Measurements from ENCODE around the gene VWA3A. TPM values are rescaled to one million over a fixed set of nuclear protein-coding genes. Genes with fewer than 3 reads are reported as not detected.

VWA3A gene
- total RNA-seq, 1 experiment from 2014 or later: 0.64 TPM

- CTCF ChIA-PET: no interaction called here
- Histone ChIP-seq H3K36me3 (ENCODE audit: insufficient read depth, low read length, poor library complexity, severe bottlenecking) (no peaks in the 10 kb centered on the region), H3K4me1 (ENCODE audit: insufficient read depth, low read length, poor library complexity, severe bottlenecking) (no peaks in the 10 kb centered on the region), H3K27ac (ENCODE audit: low read depth, low read length, poor library complexity, severe bottlenecking) (no peak overlapping the region), H3K4me3 (ENCODE audit: low read depth, low read length, poor library complexity, severe bottlenecking) (no peak overlapping the region), H3K27me3 (replicated peaks; ENCODE audit: insufficient read depth, low read depth, low read length, poor library complexity) (peaks cover 11% of the 10 kb centered on the region), H3K9me3 (ENCODE audit: low read depth, low read length, poor library complexity, severe bottlenecking) (no peaks in the 10 kb centered on the region)
- DNase-seq (ENCODE audit: low spot score): no peak
- POLR2A ChIA-PET (ENCODE audit: low non-redundant PET): no interaction called here
- no TSS peak for BruUV-seq (replicated peaks)
- intact Hi-C loops (cut with micrococcal nuclease; ENCODE audit: unreplicated experiment): no loop called here
- TF ChIP-seq EZH2 (IDR thresholded peaks at IDR 0.05; ENCODE audit: borderline replicate concordance, low read depth, low read length, poor library complexity, severe bottlenecking) (no peak), CTCF (conservative IDR thresholded peaks at IDR 0.05; ENCODE audit: low read depth, low read length) (no peak)
These were observed 69.1 kb downstream of the VWA3A start for GRCh38 chr16:22161401-22161800.

- intact Hi-C loops (cut with micrococcal nuclease; ENCODE audit: unreplicated experiment): no loop called here
- Histone ChIP-seq H3K27ac (ENCODE audit: low read depth, low read length, poor library complexity, severe bottlenecking) (no peak within 1 kb of the TSS), H3K9me3 (ENCODE audit: low read depth, low read length, poor library complexity, severe bottlenecking) (no peaks in the 10 kb centered on the region), H3K4me1 (ENCODE audit: insufficient read depth, low read length, poor library complexity, severe bottlenecking) (no peaks in the 10 kb centered on the region), H3K36me3 (ENCODE audit: insufficient read depth, low read length, poor library complexity, severe bottlenecking) (no peaks in the 10 kb centered on the region), H3K4me3 (ENCODE audit: low read depth, low read length, poor library complexity, severe bottlenecking) (no peak within 1 kb of the TSS), H3K27me3 (replicated peaks; ENCODE audit: insufficient read depth, low read depth, low read length, poor library complexity) (peaks cover 11% of the 10 kb centered on the region)
- ChIA-PET POLR2A (ENCODE audit: low non-redundant PET) (no interaction called here), CTCF (no interaction called here)
- no TSS peak for BruUV-seq (replicated peaks)
- no peak for DNase-seq (ENCODE audit: low spot score)
- TF ChIP-seq CTCF (conservative IDR thresholded peaks at IDR 0.05; ENCODE audit: low read depth, low read length): no peak
- TF ChIP-seq EZH2 (IDR thresholded peaks at IDR 0.05; ENCODE audit: borderline replicate concordance, low read depth, low read length, poor library complexity, severe bottlenecking): no peak
These were observed 69.8 kb downstream of the VWA3A start, which contains the start of gene SDR42E2 for GRCh38 chr16:22161999-22162655. TSS of gene SDR42E2 (plus strand) at chr16:22162506. CDS start at chr16:22165583, 3,077 bp downstream.

- no peaks in the 10 kb centered on the region for H3K9me3 ChIP-seq (ENCODE audit: low read depth, low read length, poor library complexity, severe bottlenecking)
- TF ChIP-seq CTCF (conservative IDR thresholded peaks at IDR 0.05; ENCODE audit: low read depth, low read length) (no peak), EZH2 (IDR thresholded peaks at IDR 0.05; ENCODE audit: borderline replicate concordance, low read depth, low read length, poor library complexity, severe bottlenecking) (no peak)
- no peak overlapping the region for H3K27ac ChIP-seq (ENCODE audit: low read depth, low read length, poor library complexity, severe bottlenecking)
- no peak for DNase-seq (ENCODE audit: low spot score)
- BruUV-seq (replicated peaks): no TSS peak
- H3K36me3 ChIP-seq (ENCODE audit: insufficient read depth, low read length, poor library complexity, severe bottlenecking): no peaks in the 10 kb centered on the region
- ChIA-PET POLR2A (ENCODE audit: low non-redundant PET) (no interaction called here), CTCF (no interaction called here)
- peaks cover 11% of the 10 kb centered on the region for H3K27me3 ChIP-seq (replicated peaks; ENCODE audit: insufficient read depth, low read depth, low read length, poor library complexity)
- no peak overlapping the region for H3K4me3 ChIP-seq (ENCODE audit: low read depth, low read length, poor library complexity, severe bottlenecking)
- intact Hi-C loops (cut with micrococcal nuclease; ENCODE audit: unreplicated experiment): no loop called here
- no peaks in the 10 kb centered on the region for H3K4me1 ChIP-seq (ENCODE audit: insufficient read depth, low read length, poor library complexity, severe bottlenecking)
These were observed 70.3 kb downstream of the VWA3A start for GRCh38 chr16:22162656-22163009.
